Dermis blood vessel endothelial cell (primary cell): Measurements from ENCODE around the gene SLC7A1. TPM values are rescaled to one million over a fixed set of nuclear protein-coding genes. Genes with fewer than 3 reads are reported as not detected.
"Not testable (repeated sequence)": the region's sequence is repeated elsewhere in the genome, so short reads cannot be mapped to it uniquely, and the experiment has no call there.

Source experiments
- DNase-seq: peaks from one replicate; pipeline ENCODE4 v3.0.0; 2010
- total RNA-seq: library from RNA; depleted of rRNA; stranded (reverse); fragments of >200 nt; gene quantifications from 2 replicates; pipeline ENCODE4 v1.2.3, GENCODE V29; 2014

Gene SLC7A1
- total RNA-seq, result 17.7 and 69.5 TPM in 2 replicates

DNA sequence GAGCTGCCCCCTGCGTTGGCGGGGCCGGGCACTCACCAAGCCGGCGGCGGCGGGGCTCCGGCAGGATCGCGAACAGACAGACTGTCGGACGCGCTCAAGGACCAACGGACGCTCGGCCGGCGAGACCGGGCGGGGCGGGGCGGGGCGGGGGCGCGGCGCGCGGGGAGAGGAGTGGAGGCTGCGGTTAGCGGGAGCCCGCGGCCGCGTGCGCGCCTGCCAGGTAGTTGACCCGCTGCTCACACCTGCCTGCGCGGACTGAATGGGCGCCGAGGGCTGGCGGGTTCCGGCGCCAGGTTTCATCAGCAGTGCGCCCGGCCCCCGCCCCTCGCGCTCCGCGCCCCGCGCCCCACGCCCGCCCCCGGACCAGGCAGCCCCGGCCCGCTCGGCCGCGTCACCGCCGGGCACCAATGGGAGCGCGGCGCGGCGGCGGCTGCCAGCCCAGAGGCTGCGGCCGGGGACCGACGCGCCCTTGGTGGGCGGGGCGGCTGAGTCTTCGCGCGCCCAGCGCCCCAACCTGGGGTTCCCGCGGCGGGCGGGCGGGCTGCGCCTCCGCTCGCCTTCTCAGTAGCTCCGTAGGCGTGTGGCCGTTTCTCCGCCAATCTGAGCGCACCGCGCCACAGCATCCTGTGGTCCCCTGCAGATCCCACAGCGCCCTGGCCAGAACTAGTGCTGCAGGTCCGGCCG is at the start of gene SLC7A1:
Gene SLC7A1, minus strand, starts transcription at position 309 of the 684 bp plus-strand sequence. CDS start 59,500 bp downstream, outside the sequence.
- peak; percentile 86 for DNase-seq

DNA sequence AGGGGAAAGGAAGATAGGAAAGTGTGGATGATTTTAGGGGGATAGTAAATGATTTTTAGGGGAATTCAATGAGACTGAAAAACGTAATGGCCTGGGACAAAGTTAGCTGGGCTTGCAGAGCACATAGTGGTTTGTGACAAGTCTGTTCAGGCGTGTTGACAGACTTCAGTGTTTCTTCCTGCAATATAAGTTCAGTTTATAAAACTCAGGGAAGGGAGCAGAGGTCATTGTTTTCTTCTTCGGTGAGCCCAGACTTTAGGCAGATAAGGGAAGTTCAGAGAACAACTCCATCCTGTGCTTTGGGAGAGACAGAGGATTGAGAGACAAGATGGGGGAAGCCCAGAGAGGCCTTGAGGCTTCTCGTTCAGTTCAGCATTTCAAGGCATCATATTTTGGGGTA is 45.2 kb upstream of the SLC7A1 start:
- peak; percentile 8 for DNase-seq

DNA sequence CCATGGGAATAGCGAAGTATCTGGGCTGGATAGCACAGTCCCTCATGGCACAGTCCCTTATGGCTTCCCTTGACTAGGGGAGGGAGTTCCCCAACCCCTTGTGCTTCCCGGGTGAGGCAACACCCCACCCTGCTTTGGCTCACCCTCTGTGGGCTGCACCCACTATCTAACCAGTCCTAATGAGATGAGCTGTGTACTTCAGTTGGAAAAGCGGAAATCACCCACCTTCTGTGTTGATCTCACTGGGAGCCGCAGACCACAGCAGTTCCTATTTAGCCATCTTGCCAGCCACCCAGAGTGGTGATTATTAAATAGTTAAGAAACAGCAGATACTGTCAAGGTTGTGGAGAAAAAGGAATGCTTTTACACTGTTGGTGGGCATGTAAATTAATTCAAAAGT is 41.3 kb upstream of the SLC7A1 start:
- DNase-seq, result not testable (repeated sequence)

DNA sequence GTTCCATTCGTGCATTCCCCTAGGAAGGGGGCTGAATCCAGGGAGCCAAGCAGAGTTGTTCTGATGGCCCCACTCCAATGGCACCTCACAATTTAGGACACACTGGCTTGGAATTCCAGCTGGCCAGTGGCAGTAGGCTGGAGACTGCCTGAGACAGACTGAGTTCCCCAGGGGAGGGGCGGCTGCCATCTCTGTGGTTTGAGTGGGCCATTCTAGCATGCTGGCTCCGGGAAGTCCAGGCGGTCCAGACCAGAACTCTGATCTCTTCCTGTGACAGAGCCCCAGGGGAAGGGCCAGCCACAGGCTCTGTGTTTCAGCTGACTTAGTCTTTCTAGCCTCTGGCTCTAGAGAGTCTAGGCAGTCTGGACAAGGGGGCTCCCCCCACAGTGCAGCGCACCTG is 29.5 kb upstream of the SLC7A1 start:
- no peak for DNase-seq

DNA sequence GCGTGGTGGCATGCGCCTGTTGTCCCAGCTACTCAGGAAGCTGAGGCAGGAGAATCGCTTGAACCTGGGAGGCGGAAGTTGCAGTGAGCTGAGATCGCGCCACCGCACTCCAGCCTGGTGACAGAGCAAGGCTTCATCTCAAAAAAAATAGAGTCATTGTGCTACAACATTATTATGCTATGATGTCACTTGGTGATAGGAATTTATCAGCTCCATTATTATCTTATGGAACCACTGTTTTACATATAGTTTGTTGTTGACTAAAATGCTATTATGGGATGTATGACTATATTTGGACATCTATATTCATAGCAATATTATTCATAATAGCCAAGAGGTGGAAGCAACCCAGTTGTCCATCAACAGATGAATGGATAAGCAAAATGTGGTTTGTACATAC is 26.4 kb upstream of the SLC7A1 start:
- no peak for DNase-seq

DNA sequence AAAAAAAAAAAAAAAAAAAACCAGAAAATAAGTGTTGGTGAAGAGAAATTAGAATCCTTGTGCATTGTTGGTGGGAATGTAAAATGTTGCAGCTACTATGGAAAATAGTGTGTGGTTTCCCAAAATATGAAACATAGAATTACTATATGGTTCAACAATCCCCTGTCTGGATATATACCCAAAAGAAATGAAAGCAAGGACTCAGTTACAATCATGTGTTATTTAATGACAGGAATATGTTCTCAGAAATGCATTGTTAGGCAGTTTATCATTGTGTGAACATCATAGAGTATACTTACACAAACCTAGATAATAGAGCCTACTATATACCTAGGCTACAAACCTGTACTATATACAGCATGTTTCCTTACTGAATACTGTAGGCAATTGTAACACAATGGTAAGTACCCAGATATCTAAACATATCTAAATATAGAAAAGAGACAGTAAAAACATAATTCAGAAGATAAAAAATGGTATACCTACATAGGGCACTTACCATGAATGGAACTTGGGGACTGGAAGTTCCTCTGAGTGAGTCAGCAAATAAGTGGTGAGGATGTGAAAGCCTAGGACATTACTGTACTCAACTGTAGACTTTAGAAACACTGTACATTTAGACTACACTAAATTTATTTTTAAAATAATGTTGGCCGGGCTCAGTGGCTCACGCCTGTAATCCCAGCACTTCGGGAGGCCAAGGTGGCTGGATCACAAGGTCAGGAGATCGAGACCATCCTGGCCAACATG is 25.7 kb upstream of the SLC7A1 start:
- no peak for DNase-seq

DNA sequence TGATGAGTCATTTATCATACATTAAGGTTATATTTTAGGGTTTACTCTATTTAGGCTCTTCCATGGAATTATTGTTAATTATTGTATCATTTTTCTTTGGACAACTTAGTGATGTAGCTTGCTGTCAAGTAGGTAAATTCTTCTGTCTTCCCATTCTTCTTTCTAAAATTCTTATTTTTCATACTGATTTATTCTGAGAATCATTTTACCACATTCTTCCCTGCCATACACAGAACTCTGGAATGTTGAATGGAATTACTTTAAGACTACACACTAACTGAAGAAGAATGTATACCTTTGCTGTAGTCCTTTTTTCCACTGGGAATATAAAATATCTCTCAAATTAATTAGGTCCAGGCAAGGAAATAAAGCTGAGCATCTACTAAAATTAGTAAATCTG is 24.5 kb upstream of the SLC7A1 start:
- DNase-seq, result no peak

DNA sequence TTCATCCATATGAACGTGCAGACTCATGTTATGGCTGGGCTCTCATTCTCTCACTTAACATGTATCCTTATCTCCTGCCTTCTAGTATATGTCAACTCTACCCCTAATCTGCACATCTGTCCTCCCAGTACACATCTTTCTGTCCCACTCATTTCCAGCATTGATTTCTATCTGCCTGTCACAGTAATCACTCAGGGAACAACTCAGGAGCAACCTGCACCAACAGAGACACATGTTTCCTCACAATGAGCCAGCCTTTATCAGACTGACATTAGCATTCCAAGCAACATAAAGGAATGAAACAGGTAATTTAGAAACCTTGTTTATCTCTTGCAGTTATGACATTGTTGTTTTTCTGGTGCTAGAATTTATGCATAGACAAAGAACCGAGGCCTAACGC is 17.6 kb upstream of the SLC7A1 start:
- no peak for DNase-seq

DNA sequence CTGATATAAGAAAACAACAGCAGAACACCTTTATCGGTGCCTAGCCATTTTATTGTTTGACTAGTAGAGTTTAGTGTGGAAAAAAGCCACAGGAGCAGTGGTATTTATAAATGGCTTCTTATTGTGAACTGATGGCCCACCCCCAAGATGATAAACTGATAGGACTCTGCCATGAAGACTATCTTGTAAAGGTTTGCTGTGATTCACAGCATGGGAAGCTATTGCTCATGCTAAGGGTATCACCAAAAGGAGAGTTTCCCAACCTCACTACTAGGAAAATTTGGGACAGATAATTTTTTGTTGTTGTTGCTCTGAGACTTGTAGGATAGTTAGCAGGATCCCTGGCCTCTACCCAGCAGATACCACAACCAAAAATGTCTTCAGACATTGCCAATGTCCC is 12.0 kb upstream of the SLC7A1 start:
- no peak for DNase-seq

DNA sequence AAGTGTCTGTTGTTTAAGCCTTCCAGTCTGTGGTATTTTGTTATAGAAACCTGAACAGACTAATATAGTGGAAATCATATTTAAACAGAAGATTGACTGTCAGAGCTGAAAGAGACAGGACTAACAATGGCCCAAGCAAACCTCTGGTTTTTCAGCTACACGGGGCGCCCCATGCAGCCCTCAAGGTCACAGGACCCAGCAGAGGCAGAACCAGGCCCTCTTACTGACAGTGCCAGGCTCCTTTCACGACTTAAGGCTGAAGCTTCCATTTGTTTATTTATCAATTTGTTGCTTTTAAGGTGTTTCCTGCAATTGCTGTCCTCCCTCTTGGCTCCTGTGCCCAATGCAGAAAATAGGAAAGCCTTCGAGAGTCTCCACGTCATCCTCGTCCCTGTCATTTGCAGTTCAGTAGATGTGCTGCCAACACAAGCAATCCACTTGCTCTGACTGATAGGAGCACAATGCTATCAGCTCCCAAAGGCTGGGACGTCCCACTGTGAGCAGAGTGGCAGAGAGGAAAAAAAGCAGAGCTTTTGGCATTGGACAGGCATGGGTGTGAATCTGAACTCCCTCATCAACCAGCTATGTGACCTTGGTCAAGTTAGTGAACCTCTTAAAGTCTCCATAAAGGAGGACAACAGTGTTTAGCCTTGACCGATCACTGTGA is 10.5 kb upstream of the SLC7A1 start:
- DNase-seq, result no peak

DNA sequence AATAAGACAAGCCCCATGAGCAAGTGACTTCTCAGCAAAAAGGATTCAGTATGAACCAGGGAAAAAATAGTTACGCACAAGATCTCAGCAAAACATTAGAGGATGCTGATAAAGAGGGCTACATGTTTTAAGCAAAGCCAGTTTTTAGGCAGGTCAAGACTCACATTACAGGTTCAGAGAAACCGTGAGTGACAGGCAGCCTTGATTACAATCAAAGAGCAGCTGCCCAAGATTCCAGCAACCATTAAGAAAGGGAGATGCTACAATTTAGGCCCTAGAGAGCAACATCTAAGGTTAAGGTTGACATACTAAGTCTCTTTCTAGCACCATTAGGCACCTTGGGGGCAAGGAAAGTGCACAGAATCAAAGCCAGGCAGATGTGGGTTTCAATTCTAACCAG is 2.8 kb upstream of the SLC7A1 start:
- no peak for DNase-seq

DNA sequence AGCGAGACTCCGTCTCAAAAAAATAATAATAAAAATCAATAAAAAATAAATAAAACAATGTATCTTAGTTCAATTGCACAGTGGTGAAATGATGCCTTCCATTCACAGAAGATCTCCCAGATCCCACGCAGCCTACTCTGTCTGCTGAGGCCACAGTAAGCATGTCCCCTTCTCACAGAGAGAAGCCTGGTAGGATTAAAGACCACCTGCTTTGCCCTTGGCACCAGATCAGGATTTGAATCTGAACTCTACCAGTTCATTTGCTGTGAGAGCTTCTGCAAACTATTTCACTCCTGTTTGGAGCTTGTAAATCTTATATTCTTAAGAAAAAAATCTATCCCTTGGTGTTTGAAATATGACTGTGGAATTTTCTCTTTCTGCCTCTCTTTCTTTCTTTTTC is 2.2 kb upstream of the SLC7A1 start:
- DNase-seq, result no peak

DNA sequence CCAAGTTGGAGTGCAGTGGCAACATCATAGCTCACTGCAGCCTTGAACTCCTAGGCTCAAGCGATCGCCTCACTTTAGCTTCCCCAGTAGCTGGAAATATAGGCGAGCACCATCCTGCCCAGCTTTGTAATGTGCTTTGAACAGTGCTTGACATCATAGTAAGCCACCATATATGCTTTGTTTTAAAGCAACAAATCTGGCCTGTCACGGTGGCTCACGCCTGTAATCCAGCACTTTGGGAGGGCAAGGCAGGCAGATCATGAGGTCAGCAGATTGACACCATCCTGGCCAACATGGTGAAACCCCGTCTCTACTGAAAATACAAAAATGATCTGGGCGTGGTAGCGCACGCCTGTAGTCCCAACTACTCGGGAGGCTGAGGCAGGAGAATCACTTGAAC is 1.8 kb upstream of the SLC7A1 start:
- no peak for DNase-seq

DNA sequence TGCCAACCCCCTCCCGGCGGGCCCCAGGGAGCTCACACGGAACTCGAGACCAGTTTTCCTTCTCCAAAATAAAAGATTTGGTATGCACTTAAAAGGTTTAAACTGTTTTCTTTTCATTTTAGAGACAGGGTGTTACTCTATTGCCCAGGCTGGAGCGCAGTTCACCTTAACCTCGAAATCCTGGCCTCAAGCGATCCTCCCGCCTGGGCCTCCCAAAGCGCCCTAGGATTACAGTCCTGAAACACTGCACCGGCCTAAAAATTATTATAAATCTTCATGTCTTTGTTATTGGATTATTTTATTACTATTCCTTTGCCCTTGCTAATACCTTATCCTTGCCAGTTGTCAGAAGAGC is 553 bp upstream of the SLC7A1 start:
- no peak for DNase-seq

DNA sequence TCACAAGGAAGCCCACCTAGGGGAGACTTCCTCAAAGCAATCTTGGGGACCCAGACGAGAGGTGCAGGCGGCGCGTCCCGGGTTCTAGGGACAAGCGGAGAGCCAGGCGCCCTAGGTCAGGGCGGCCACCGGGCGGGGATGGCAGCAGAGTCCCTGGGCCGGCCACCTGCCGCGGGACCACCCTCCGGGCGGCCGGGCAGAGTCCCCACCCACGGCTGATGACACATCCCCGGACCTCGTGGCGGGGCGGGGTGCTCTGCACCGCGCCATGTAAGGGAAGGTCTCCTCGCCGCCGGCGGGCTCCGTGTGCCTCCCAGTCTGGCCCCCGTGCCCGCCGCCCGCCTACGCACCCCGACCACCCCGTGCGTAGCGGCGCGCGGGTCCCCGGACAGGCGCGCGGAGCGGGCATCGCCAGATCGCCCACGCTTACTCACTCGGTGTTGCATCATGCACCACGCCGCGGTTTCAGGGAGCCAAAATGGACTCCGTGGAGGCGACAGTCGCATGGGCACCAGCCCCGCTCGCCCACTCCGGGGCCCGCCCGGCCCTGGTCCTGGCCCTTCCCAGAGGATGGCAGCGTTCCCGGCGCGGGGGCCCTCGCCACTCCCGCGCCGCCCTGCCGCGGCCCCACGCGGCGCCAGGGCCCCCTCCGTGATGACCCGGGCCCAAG is 643 bp downstream of the SLC7A1 start:
- peak; percentile 60 for DNase-seq

DNA sequence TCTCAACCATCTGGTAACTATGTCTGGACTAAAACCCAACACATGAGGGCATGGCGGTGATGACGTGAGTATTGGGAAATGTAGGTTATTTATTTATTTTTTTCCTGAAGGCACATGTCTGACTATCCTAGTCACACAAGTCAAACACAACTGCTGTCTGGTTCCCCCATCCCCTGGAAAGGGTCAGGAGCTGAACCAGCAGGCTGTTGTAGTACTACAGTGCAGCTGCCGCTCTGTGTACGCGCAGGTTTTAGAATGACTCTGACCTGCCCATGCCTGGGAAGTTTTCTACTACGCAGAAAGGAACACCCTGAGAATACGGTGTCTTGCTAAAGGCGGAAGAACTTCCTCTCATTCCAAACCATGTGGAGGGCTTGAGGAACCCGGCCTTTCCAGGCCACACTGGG is 1.2 kb downstream of the SLC7A1 start:
- peak; percentile 70 for DNase-seq

DNA sequence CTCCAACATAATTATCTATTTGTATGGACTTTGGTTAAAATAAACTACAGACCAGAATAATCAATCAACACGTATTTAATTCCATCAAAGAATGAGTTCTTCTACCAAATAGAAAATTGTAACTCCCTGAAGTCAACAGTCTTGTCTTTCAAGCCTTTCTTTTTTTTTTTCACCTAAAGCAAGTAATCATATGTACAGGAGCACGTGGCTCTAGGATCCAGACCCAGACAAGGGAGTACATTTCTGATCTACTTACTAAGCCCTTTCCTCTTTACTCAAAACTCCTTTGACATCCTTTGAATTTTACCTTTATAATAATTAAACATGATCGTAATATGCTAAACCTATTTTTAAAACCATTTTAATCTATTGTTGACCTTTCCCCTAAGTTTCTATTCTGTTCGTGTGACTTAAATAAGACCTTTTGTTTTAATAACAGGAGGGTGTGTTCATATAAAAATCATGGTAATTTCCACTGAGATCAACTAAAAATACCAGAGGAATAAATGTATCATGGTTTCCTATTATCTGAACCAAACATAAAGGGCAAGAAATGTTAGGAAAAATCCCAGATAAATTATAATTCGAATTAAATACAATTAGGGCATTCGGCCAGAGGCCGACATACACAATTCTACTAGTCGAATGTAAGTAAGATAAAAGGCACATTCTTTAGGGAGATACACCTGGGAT is 1.7 kb downstream of the SLC7A1 start:
- peak; percentile 24 for DNase-seq

DNA sequence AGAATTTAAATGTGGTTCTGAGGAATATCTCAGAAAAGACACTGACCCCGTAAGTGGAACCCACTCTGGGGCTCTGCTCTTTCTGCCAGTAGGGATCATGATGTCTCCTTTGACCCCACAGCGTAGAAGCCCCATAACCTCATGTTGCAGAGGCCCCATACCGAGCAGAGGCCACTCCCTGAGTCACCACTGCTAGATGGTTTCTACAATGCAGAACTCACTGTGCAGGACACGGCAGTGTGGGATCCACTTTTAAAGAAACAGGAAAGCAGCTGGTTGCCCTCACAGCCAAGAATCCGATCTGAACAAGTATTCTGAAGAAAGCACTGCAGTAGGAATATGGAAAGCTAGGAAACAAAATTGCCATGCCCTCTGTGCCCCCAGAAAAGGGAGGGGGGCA is 4.2 kb downstream of the SLC7A1 start:
- DNase-seq, result peak; percentile 61

DNA sequence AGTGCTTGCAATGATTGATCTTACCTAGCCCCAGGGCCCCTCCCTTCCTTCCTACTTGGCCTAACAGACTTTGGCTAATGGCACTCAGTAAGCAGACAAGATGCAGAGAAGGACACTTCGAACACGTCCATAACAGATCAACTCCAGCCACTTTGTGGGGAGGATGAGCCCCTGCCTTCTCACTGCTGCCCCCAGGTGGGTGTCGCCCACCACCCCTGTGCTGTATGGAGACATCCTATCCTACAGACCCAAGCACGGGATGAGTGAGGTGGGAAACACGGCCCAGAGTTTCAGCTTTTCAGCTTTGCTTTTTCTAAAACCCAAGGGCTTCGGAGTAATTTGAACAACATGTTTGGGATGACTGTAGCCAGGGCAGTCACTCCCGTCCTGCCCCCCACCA is 5.5 kb downstream of the SLC7A1 start:
- no peak for DNase-seq

DNA sequence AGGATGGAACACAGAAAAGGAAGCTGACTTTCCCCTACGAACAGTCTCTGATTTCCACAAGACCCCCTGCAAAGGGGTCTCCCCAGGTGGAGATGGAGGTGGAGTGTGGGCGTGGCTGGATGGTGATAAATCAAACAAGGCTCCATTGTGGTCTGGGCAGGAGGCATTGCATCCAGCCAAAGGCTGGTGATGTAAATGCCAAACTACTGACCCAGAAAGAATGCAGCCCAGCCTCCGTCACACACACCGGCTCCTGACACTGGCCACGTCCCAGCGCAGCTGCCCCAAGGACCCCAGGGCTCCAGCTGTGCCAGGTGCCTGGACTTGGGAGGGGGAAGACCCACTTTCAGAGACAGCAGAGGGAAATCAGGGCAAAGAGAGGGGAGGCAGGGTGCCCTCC is 6.3 kb downstream of the SLC7A1 start:
- DNase-seq, result no peak

DNA sequence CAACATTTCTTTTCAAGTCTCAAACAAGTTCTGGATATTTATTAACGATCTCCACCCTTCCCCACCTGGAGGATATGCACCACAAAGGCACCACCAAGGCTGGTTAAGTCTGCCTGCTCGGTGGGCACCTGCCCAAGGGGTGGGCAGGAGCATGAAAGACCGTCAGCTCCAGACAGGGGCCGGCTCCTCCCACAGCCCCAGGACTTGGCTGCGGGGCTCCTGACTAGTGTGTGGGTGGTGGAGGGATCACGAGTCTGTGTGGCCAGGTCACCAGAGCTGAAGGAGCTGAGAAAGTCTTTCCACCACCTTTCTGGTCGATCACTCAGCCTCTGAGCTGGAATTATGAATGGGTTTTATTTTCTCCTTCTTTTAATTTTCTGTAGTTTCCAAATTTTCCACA is 7.8 kb downstream of the SLC7A1 start:
- peak; percentile 42 for DNase-seq

DNA sequence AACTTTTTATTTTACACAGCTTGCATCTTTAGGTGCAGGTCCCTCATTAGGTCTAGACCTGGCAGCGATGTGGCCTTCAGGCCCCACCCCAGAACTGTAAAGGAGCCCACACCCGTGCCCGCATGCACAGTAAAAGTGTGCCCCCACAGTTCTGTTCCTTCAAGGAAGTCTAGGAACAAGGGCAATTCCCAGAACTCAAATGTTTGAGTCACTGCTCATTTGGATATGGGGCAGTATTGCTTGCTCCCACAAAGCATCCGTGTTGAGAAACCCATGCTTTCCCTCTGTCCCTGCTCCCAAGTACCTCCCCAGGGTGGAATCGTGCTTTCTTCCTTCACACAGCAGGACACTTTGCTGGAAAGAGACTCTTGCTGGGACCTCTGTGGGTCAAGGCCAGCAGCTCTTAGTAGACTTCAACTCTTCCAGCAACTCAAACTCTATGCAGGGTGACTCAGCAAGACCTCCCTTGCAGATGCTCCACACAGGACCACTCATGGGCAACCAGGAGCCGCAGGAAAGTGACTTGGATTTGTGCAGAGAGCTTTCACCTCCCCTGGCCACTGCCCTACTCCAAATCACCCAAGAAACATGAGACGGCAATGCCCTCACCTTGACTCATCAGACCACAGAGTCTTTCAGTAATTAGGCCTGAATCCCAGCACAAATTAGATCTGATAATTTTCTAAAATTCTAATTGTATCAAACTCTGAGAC is 12.3 kb downstream of the SLC7A1 start:
- no peak for DNase-seq
